Mucosa of stomach (tissue), 1 donor: ENCODE results near the gene PDZD8.
"Not testable (repeated sequence)": the region's sequence is repeated elsewhere in the genome, so short reads cannot be mapped to it uniquely, and the experiment has no call there.

Experiments
- H3K27me3 ChIP-seq: one replicate; pipeline ENCODE4 v1.7.0; 2013; ENCODE audit warnings: mild to moderate bottlenecking, low read length; ENCODE audit not compliant: control insufficient read depth, insufficient read depth
- H3K36me3 ChIP-seq: one replicate; pipeline ENCODE4 v1.7.0; 2013; ENCODE audit warnings: low read length; ENCODE audit not compliant: control insufficient read depth, insufficient read depth
- H3K4me1 ChIP-seq: one replicate; pipeline ENCODE4 v1.7.0; 2013; ENCODE audit warnings: mild to moderate bottlenecking, low read length; ENCODE audit not compliant: control insufficient read depth, insufficient read depth
- H3K4me3 ChIP-seq: one replicate; pipeline ENCODE4 v1.7.0; 2013; ENCODE audit warnings: low read length
- H3K9ac ChIP-seq: one replicate; pipeline ENCODE4 v1.7.0; 2013; ENCODE audit warnings: mild to moderate bottlenecking, low read length, moderate library complexity
- H3K9me3 ChIP-seq: one replicate; pipeline ENCODE4 v1.7.0; 2013; ENCODE audit warnings: mild to moderate bottlenecking, low read length, moderate library complexity; ENCODE audit not compliant: control insufficient read depth
- donor health status: Pancreatic carcinoma.

PDZD8 gene

DNA sequence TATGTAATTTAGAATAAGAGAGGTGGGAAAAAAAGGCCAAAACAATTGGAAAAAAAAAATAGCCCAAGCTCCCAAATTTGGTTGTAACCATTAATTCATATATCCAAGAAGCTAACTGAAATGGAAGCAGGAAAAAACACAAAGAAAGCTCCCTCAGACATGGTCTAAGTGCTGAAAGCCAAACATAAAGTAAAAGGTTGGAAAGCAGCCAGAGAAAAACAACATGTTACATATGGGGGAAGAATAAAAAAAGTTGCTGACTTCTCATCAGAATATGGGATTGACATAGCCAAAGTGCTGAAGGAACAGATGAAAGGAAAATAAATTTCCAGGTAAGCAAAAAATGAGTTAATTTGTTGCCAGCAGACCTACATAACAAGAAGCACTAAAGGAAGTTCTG, 40.3 kb downstream of the PDZD8 start:
- H3K36me3 ChIP-seq, result no peaks in the 10 kb centered on the region
- no peak overlapping the region for H3K9ac ChIP-seq
- H3K4me1 ChIP-seq, result no peaks in the 10 kb centered on the region
- H3K9me3 ChIP-seq, result no peaks in the 10 kb centered on the region
- no peak overlapping the region for H3K4me3 ChIP-seq
- no peaks in the 10 kb centered on the region for H3K27me3 ChIP-seq

GRCh38 chr10:117334066-117334465, 41.2 kb downstream of the PDZD8 start:
- Histone ChIP-seq H3K27me3 (no peaks in the 10 kb centered on the region), H3K4me3 (no peak overlapping the region), H3K36me3 (no peaks in the 10 kb centered on the region), H3K4me1 (no peaks in the 10 kb centered on the region), H3K9me3 (no peaks in the 10 kb centered on the region), H3K9ac (no peak overlapping the region)

DNA sequence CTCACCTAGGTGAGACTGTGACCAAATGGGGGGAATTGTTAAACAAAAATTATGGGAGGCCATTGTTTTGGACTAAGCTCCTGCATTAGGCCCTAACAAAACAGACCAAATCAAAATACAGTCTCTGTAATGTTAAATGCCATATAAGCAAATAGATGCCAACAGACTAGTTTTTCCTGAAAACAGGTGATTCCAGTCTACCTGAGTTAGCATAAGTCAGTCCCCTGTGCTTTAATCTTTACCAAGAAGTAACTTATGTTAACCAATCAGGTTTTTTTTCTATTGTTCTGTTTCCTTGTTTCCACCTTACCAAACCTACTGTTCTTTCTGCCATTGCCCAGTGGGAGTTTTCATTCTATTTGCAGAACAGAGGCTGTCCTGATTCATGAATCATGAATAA, 48.0 kb downstream of the PDZD8 start:
- Histone ChIP-seq H3K9ac (no peak overlapping the region), H3K27me3 (no peaks in the 10 kb centered on the region), H3K4me1 (peaks cover 8% of the 10 kb centered on the region), H3K36me3 (no peaks in the 10 kb centered on the region), H3K9me3 (no peaks in the 10 kb centered on the region), H3K4me3 (no peak overlapping the region)

DNA sequence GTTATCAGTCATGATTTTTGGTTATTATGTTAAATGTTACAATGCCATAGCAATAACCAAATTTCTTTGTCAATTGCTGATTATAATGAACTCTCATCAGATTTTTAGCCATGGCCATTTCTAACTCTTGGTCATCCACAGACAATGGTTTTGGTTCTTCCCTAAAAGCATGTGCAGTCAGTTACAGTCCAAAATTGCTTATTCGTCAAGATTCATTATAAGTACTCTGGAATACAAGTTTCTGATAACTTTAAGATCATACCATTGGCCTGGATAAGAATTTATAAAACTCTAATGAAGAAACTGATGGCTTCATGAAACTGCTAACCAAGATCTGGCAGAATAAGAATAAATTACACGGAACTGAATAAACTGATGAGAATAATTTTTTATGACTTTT, 50.9 kb downstream of the PDZD8 start:
- Histone ChIP-seq H3K9ac (no peak overlapping the region), H3K9me3 (no peaks in the 10 kb centered on the region), H3K27me3 (no peaks in the 10 kb centered on the region), H3K4me3 (no peak overlapping the region), H3K4me1 (peaks cover 8% of the 10 kb centered on the region), H3K36me3 (no peaks in the 10 kb centered on the region)

- no peaks in the 10 kb centered on the region for H3K27me3 ChIP-seq
- no peak overlapping the region for H3K9ac ChIP-seq
- no peak overlapping the region for H3K4me3 ChIP-seq
- no peaks in the 10 kb centered on the region for H3K9me3 ChIP-seq
- no peaks in the 10 kb centered on the region for H3K36me3 ChIP-seq
- peaks cover 5% of the 10 kb centered on the region for H3K4me1 ChIP-seq
Measured at GRCh38 chr10:117322260-117322659, 53.0 kb downstream of the PDZD8 start.

GRCh38 chr10:117320050-117320665, 55.1 kb downstream of the PDZD8 start:
- H3K4me3 ChIP-seq, result no peak overlapping the region
- H3K36me3 ChIP-seq, result no peaks in the 10 kb centered on the region
- H3K4me1 ChIP-seq, result no peaks in the 10 kb centered on the region
- H3K9ac ChIP-seq, result no peak overlapping the region
- no peaks in the 10 kb centered on the region for H3K9me3 ChIP-seq
- no peaks in the 10 kb centered on the region for H3K27me3 ChIP-seq

- Histone ChIP-seq H3K27me3 (no peaks in the 10 kb centered on the region), H3K4me1 (no peaks in the 10 kb centered on the region), H3K4me3 (no peak overlapping the region), H3K9me3 (no peaks in the 10 kb centered on the region), H3K36me3 (no peaks in the 10 kb centered on the region), H3K9ac (no peak overlapping the region)
Measured at GRCh38 chr10:117318909-117319308, 56.3 kb downstream of the PDZD8 start.

DNA sequence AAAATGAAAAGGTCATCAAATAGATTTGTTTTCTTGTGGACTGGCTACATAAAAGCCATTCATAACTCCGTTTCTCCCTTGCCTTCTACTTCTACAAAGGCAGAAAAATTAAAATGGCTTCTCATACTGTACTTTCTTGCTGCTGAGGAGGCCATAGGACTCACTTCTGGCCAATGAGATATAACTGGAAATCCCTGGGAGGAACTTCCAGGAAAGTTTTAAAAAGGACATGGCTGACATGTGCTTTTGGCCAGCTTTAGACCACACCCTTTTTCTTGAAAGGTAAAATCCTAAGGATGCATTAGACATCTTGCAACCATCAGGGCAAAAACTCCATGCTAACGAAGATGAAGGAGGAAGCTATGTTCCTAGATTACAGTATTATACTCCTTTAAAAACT, 58.5 kb downstream of the PDZD8 start:
- H3K4me3 ChIP-seq, result no peak overlapping the region
- H3K4me1 ChIP-seq, result peaks cover 10% of the 10 kb centered on the region
- H3K9ac ChIP-seq, result no peak overlapping the region
- H3K27me3 ChIP-seq, result no peaks in the 10 kb centered on the region
- no peaks in the 10 kb centered on the region for H3K36me3 ChIP-seq
- H3K9me3 ChIP-seq, result no peaks in the 10 kb centered on the region

DNA sequence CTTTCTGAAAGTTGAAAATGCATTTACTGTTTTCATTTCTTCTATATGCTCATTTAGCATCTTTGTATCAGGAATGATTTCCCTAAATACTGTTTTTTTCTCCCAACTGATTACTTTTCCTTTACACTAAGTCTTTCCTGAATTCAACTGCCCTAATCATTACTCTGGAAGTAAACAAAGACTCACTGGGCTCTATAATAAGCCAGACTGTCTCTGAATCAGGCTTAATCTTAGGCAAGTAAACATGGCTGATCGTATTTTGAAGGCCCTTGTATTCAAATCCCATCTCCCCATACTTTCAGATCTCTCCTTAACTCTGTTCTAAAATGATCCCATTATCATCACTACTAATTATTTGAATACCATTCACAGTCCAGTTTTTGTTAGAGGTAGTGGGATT, 61.6 kb downstream of the PDZD8 start:
- no peak overlapping the region for H3K4me3 ChIP-seq
- no peak overlapping the region for H3K9ac ChIP-seq
- H3K4me1 ChIP-seq, result peaks cover 10% of the 10 kb centered on the region
- no peaks in the 10 kb centered on the region for H3K36me3 ChIP-seq
- H3K9me3 ChIP-seq, result no peaks in the 10 kb centered on the region
- no peaks in the 10 kb centered on the region for H3K27me3 ChIP-seq

DNA sequence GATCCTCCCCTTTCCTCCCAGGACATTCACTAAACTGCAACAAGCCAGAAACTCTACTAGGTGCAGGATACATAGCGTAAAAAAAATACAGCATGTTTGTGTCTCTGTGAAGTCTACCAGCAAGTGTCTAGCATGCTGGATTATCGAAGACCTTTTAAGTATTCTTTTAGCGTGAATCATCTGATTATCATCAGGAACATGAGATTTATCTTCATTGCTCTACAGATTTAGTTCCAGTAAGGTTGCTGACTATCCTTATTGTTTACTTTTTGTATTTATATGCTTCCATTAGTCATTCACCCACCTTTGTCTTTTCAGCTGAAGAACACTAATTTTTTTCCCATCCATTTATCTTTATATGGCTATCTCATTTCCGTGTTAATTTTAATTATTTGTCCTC, 62.8 kb downstream of the PDZD8 start:
- Histone ChIP-seq H3K4me1 (peaks cover 10% of the 10 kb centered on the region), H3K4me3 (no peak overlapping the region), H3K27me3 (no peaks in the 10 kb centered on the region), H3K9ac (no peak overlapping the region), H3K36me3 (no peaks in the 10 kb centered on the region), H3K9me3 (no peaks in the 10 kb centered on the region)

DNA sequence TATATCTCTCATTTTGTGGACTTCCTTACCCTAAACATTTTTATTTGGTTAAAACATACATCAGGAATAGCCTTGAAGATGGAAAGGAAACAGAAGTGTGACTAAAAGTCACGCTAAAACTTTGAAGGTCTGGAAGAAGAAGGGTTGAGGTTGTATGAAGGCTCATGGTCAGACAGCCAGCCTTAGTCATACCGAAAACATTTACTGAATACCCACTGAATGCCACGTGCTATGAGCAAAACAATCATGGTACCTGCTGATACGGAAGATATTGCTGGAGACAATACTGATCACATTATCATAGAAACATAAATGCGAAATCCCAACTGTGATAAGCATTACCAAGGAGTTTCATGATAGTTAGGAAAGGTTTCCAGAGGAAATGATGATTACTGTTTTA, 64.0 kb downstream of the PDZD8 start:
- no peaks in the 10 kb centered on the region for H3K36me3 ChIP-seq
- no peaks in the 10 kb centered on the region for H3K9me3 ChIP-seq
- no peaks in the 10 kb centered on the region for H3K27me3 ChIP-seq
- peaks cover 10% of the 10 kb centered on the region for H3K4me1 ChIP-seq
- no peak overlapping the region for H3K9ac ChIP-seq
- no peak overlapping the region for H3K4me3 ChIP-seq

DNA sequence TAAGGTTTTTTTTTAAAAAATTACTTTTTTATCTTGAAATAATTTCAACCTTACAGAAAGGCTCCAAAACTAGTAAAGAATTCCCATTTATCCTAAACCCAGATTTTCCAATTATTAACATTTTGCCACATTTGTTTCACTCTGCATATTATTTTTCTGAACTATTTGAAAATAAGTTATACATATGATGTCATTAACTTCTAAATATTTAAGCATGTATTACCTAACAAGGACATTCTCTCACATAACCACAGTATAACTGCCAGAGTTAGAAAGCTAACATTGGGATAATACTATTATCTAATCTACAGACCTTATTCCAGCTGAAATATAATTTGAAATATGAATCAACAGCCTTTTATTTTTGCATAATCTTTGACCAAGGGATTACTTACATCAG, 68.6 kb downstream of the PDZD8 start:
- Histone ChIP-seq H3K4me1 (no peaks in the 10 kb centered on the region), H3K36me3 (no peaks in the 10 kb centered on the region), H3K4me3 (no peak overlapping the region), H3K27me3 (no peaks in the 10 kb centered on the region), H3K9me3 (no peaks in the 10 kb centered on the region), H3K9ac (no peak overlapping the region)

- not testable (repeated sequence) for H3K4me3 ChIP-seq, H3K9ac ChIP-seq, H3K27me3 ChIP-seq, H3K36me3 ChIP-seq, H3K9me3 ChIP-seq, H3K4me1 ChIP-seq
Measured at GRCh38 chr10:117303451-117303850, 71.8 kb downstream of the PDZD8 start.
